HEK293T (cell line): Measurements from ENCODE around the gene GREM2.

Source experiments
- CTCF ChIA-PET: fragments of 350-600 bp; formaldehyde crosslinking; extraction: SDS; loops from one replicate; lab custom pipeline; 2021; ENCODE audit warnings: antibody characterized with exemption, inconsistent platforms; lab: Yijun Ruan, JAX
- POLR2A ChIA-PET: fragments of 350-600 bp; formaldehyde crosslinking; extraction: SDS; loops from one replicate; lab custom pipeline; 2020; ENCODE audit warnings: antibody characterized with exemption, inconsistent platforms; lab: Yijun Ruan, JAX
- DNase-seq: peaks from one replicate; pipeline ENCODE4 v3.0.0; 2012; ENCODE audit warnings: mixed read lengths; ENCODE audit errors: extremely low spot score
- ARNT ChIP-seq: fragments of 450-650 bp; IDR thresholded peaks from 2 replicates; pipeline ENCODE4 v1.6.1; 2017; ENCODE audit warnings: mild to moderate bottlenecking
- BHLHE40 ChIP-seq: fragments of 450-650 bp; IDR thresholded peaks from 2 replicates; pipeline ENCODE4 v1.6.1; 2016; ENCODE audit warnings: mild to moderate bottlenecking, moderate library complexity, borderline replicate concordance
- CTBP1 ChIP-seq: fragments of 450-650 bp; IDR thresholded peaks from 2 replicates; pipeline ENCODE4 v1.6.1; 2016; ENCODE audit warnings: borderline replicate concordance
- ELF4 ChIP-seq: fragments of 450-650 bp; IDR thresholded peaks from 2 replicates; pipeline ENCODE4 v1.6.1; 2017; ENCODE audit warnings: antibody characterized with exemption
- FOXA1 ChIP-seq: fragments of 450-650 bp; IDR thresholded peaks from 2 replicates; pipeline ENCODE4 v1.6.1; 2016; ENCODE audit warnings: mild to moderate bottlenecking
- FOXK2 ChIP-seq: fragments of 450-650 bp; IDR thresholded peaks from 2 replicates; pipeline ENCODE4 v1.6.1; 2016; ENCODE audit warnings: mild to moderate bottlenecking
- FOXM1 ChIP-seq: fragments of 450-650 bp; IDR thresholded peaks from 2 replicates; pipeline ENCODE4 v1.6.1; 2017; ENCODE audit warnings: mild to moderate bottlenecking, borderline replicate concordance
- HDGF ChIP-seq: fragments of 450-650 bp; IDR thresholded peaks from 2 replicates; pipeline ENCODE4 v1.6.1; 2017; ENCODE audit warnings: antibody characterized with exemption, borderline replicate concordance
- L3MBTL2 ChIP-seq: fragments of 450-650 bp; conservative IDR thresholded peaks from 2 replicates; pipeline ENCODE4 v1.6.1; 2016; ENCODE audit warnings: mild to moderate bottlenecking
- LEF1 ChIP-seq: fragments of 450-650 bp; IDR thresholded peaks from 2 replicates; pipeline ENCODE4 v1.6.1; 2017; ENCODE audit warnings: mild to moderate bottlenecking, borderline replicate concordance
- NFRKB ChIP-seq: fragments of 450-650 bp; IDR thresholded peaks from 2 replicates; pipeline ENCODE4 v1.6.1; 2016; ENCODE audit warnings: mild to moderate bottlenecking, moderate library complexity
- SP1 ChIP-seq: fragments of 450-650 bp; IDR thresholded peaks from 2 replicates; pipeline ENCODE4 v1.6.1; 2017
- SUZ12 ChIP-seq: fragments of 450-650 bp; IDR thresholded peaks from 2 replicates; pipeline ENCODE4 v1.6.1; 2016; ENCODE audit warnings: mild to moderate bottlenecking
- TARDBP ChIP-seq: fragments of 450-650 bp; IDR thresholded peaks from 2 replicates; pipeline ENCODE4 v1.6.1; 2016
- ZNF384 ChIP-seq: fragments of 450-650 bp; IDR thresholded peaks from 2 replicates; pipeline ENCODE4 v1.6.1; 2016
- TF ChIP-seq, protein P1 (sequence below): fragments of 450-650 bp; IDR thresholded peaks from 2 replicates; pipeline ENCODE4 v1.6.1; 2016

GREM2 gene

DNA sequence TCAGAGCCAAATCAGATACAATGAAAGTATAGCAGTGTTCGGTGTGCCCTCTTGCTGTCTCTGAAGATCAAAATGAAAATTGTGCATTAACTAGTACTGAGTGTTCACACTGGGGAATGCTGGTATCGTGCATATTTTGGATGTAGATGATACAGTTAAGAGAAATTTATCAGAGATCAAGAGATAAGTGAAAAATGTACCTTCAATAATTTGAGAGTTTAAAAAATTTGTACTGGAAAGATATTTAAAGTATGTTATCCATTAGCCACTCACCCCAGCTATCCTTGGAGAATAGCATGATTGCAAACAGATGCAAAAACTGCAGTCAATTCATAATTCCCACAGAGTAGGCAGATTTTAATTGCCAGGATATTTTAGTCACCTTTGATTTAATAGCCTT lies 56.4 kb downstream of the GREM2 start:
- no peak for DNase-seq
- POLR2A ChIA-PET = no interaction called here
- no peak for TF ChIP-seq FOXM1
- no peak for TF ChIP-seq LEF1
- TF ChIP-seq HDGF = no peak
- no peak for TF ChIP-seq FOXA1
- TF ChIP-seq ARNT = no peak
- TF ChIP-seq NFRKB = no peak
- no peak for TF ChIP-seq TARDBP
- TF ChIP-seq L3MBTL2 = no peak
- TF ChIP-seq ZNF384 = no peak
- no peak for TF ChIP-seq CTBP1
- no peak for TF ChIP-seq SP1
- TF ChIP-seq FOXK2 = no peak
- TF ChIP-seq, protein P1, sequence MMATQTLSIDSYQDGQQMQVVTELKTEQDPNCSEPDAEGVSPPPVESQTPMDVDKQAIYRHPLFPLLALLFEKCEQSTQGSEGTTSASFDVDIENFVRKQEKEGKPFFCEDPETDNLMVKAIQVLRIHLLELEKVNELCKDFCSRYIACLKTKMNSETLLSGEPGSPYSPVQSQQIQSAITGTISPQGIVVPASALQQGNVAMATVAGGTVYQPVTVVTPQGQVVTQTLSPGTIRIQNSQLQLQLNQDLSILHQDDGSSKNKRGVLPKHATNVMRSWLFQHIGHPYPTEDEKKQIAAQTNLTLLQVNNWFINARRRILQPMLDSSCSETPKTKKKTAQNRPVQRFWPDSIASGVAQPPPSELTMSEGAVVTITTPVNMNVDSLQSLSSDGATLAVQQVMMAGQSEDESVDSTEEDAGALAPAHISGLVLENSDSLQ = no peak
- TF ChIP-seq SUZ12 = no peak
- no peak for TF ChIP-seq BHLHE40
- CTCF ChIA-PET = no interaction called here

DNA sequence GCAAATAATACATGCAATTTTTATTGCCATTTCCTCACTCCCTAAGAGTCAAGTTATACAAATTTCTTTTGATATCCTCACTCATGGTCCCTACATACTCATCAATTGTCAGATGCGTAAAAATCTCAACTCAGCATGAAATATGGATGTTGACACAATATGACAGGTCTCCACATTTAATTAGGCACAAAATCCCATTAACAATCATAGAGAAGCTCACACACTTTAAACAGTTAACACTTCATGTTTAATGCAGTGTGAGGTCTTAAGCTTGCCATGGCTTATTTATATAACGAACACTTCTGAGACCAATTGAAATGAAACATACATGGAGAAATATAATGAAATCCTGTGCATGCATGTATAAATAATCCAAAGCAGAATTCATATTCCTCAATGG lies 58.6 kb downstream of the GREM2 start:
- ChIA-PET POLR2A (no interaction called here), CTCF (no interaction called here)
- no peak for TF ChIP-seq ARNT
- no peak for TF ChIP-seq ELF4
- no peak for TF ChIP-seq HDGF
- no peak for TF ChIP-seq FOXM1
- TF ChIP-seq L3MBTL2 = no peak
- no peak for TF ChIP-seq TARDBP
- TF ChIP-seq ZNF384 = no peak
- TF ChIP-seq CTBP1 = no peak
- TF ChIP-seq, protein P1 = no peak
- no peak for TF ChIP-seq FOXA1
- no peak for TF ChIP-seq NFRKB
- DNase-seq = no peak

DNA sequence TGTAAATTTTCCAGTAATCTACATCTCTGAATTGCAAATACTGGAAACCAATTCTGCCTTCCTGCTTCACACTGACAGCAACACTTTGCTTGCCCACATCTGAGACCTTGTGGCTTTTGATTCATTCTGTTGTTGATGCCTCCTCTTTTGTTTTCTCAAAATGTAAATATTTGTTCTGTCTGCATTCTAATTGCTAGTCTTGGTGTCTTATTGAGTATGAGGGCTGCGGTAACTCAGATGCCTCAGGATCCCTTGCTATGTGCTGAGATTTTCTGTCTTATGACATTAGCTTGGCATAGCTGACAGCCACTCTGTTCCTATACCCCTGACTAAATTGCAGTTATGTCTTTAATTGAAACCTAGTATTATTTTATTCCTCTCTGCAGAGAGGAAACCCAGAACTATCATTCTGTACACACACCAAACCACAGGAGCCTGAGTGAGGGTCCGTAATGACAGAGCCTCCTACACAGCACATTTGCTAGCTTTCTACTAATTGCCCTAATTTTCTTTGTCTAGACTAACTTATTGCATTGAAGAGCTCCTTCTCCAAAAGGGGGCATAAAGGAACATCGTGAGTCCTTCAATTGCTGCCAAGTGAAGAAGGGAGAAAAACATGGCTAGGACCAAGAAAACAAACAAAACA lies 72.1 kb downstream of the GREM2 start:
- TF ChIP-seq, protein P1 = no peak
- no peak for TF ChIP-seq FOXK2
- TF ChIP-seq BHLHE40 = no peak
- no peak for TF ChIP-seq SUZ12
- no peak for TF ChIP-seq FOXM1
- no peak for DNase-seq
- CTCF ChIA-PET = no interaction called here
- POLR2A ChIA-PET = no interaction called here

DNA sequence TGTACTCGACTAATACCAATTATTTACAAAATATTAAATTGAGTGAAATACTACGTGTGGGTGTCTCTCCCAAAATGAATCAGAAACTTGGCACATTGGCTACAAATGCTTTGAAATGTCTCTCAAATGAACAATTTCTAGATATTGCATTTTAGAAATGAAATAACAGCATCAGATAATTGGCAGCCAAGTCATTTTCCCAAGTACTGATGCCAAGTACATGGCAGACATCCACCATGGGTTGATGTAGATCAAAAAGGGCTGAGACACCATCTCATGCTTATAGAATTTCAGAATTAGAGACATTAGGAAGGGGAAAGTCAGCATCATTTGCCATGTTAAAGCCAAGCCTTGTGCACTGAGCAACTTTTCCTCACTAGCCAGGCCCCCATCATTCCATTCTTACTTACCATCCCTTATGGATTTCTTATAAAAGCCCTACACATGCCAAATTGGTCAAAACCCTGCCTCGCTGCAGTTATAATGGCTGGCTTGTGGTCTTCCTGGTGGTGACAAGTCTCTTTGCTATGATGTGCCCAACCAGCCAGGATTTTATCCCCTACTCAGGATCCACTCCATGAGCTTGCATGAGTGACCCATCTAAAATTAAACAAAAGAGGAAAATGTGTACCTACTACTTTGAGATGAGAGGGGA lies 73.1 kb downstream of the GREM2 start:
- TF ChIP-seq FOXK2 = no peak
- TF ChIP-seq FOXA1 = no peak
- TF ChIP-seq LEF1 = no peak
- TF ChIP-seq SUZ12 = no peak
- no peak for TF ChIP-seq ZNF384
- TF ChIP-seq ELF4 = no peak
- TF ChIP-seq SP1 = no peak
- no peak for TF ChIP-seq CTBP1
- TF ChIP-seq FOXM1 = no peak
- TF ChIP-seq, protein P1 = no peak
- TF ChIP-seq BHLHE40 = no peak
- TF ChIP-seq ARNT = no peak
- DNase-seq = no peak
- CTCF ChIA-PET = no interaction called here
- POLR2A ChIA-PET = no interaction called here

DNA sequence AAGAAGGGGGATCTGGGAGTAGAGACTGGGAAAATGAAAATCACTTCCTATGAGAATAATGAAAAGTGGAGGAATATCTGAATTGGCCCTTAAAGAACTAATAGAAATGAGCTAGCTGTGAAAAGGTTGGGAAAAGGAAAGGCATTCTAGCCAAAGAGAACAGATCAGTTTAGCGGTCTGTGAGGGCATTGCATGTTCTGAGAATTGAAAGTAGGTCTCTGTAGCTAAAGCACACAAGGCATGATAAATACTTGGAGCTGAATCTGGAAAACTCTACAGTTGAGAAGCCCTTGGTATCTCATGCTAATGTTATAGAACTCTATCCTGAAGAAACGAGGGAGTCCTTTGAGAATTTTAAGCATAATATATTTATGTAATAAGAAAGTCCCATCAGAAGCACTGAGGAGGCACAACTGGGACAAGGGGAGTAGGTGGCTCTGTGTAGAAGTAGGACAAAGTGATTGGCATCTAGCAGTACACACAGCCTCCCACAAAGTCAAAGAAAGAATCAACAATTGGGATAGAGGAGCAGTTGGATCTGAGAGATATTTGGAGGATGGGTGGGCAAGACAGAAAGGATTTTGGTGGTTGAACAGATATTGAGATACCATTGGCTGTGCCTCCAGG lies 78.7 kb downstream of the GREM2 start:
- POLR2A ChIA-PET = no interaction called here
- no peak for DNase-seq
- TF ChIP-seq FOXM1 = no peak
- no peak for TF ChIP-seq LEF1
- TF ChIP-seq L3MBTL2 = no peak
- TF ChIP-seq CTBP1 = no peak
- no peak for TF ChIP-seq ELF4
- no peak for TF ChIP-seq HDGF
- no peak for TF ChIP-seq SUZ12
- no peak for TF ChIP-seq TARDBP
- TF ChIP-seq NFRKB = no peak
- TF ChIP-seq, protein P1 = no peak
- no peak for TF ChIP-seq FOXK2
- TF ChIP-seq FOXA1 = no peak
- no peak for TF ChIP-seq BHLHE40
- no peak for TF ChIP-seq ZNF384
- no peak for TF ChIP-seq ARNT
- no peak for TF ChIP-seq SP1
- CTCF ChIA-PET = no interaction called here
